Prostate gland (tissue), 2 donors: ENCODE measurements around the gene UBE2D4. TPM values are rescaled to one million over a fixed set of nuclear protein-coding genes. Genes with fewer than 3 reads are reported as not detected.

Experiments used
- DNase-seq: peaks from one replicate; pipeline ENCODE4 v3.0.0-alpha.2; 2019; ENCODE audit warnings: low spot score
- H3K27ac ChIP-seq, 2 donors: fragments of 200-600 bp; sonication (generic); 2 replicates each; pipeline ENCODE4 v1.5.1; 2017 to 2019
- H3K27me3 ChIP-seq: fragments of 200-600 bp; sonication (generic); replicated peaks from 2 replicates; pipeline ENCODE4 v1.5.1; 2019; ENCODE audit not compliant: insufficient read depth
- H3K36me3 ChIP-seq, 2 donors: fragments of 200-600 bp; sonication (generic); 1 replicate in 1 of 2; 2 replicates in 1 of 2; pipeline versions ENCODE4 v1.5.1 to v1.8.1; 2017 to 2019
- H3K4me1 ChIP-seq: fragments of 200-600 bp; sonication (generic); replicated peaks from 2 replicates; pipeline ENCODE4 v1.5.1; 2019
- H3K4me3 ChIP-seq, 2 donors: fragments of 200-600 bp; sonication (generic); 2 replicates each; pipeline ENCODE4 v1.5.1; 2017 to 2019
- H3K9me3 ChIP-seq: fragments of 200-600 bp; sonication (generic); 2 replicates; pipeline ENCODE4 v1.5.1; 2017
- POLR2A ChIP-seq: fragments of 450-650 bp; IDR thresholded peaks from one replicate; pipeline ENCODE4 v1.6.1; 2016; ENCODE audit warnings: antibody characterized with exemption, mild to moderate bottlenecking
- POLR2AphosphoS5 ChIP-seq: sonication (generic); formaldehyde crosslinking; IDR thresholded peaks from one replicate; pipeline ENCODE4 v1.6.1; 2017; ENCODE audit warnings: antibody characterized with exemption
- WGBS: methylation state at CpG from one replicate; pipeline ENCODE4 v1.1.5; 2018; 5-methylcytosine and 5-hydroxymethylcytosine counted together
- intact Hi-C: fragments of 100-400 bp; cut with DNase I; formaldehyde crosslinking; loops from one replicate; pipeline ENCODE4 v1.14.2; 2022
- total RNA-seq, 2 donors: library from RNA; depleted of rRNA; stranded (reverse); fragments of >200 nt; gene quantifications; one replicate each; pipeline ENCODE4 v1.1.0, GENCODE V29; 2016
- TF ChIP-seq, protein P1 (sequence below), 4 experiments: fragments of 200-600 bp in 2 of 4; fragments of 450-650 bp in 2 of 4; sonication (generic) in 2 of 4; IDR thresholded peaks; 1 replicate in 3 of 4; 2 replicates in 1 of 4; pipeline ENCODE4 v1.5.1; 2016 to 2019; ENCODE audit warnings: antibody characterized with exemption in 4 of 4, mild to moderate bottlenecking in 2 of 4, moderate library complexity in 2 of 4

Gene UBE2D4
- total RNA-seq, 2 donors from 2014 or later, result 17.3 to 22.0 TPM

DNA sequence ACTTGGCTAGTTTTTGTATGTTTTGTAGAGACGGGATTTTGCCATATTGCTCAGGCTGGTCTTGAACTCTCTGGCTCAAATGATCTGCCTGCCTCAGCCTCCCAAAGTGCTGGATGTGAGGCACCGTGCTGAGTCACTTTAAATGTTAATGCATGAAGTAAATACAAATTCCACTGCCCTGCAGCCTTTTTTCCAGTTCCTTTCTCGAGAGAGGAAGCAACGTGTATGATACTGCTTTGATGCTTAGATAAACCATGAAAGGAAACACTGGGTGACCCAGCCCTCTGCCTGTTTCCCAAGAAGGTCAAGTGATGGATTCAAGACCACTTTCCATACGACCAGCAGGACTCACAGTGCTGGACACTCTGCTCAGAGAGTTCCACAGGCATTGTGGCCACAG lies 45.6 kb upstream of the UBE2D4 start:
- WGBS, result 71% methylated on average over 5 of the region's 5 CpGs
- Histone ChIP-seq H3K27me3 (no peaks in the 10 kb centered on the region), H3K27ac (no peak overlapping the region), H3K4me3 (no peak overlapping the region), H3K36me3 (peaks cover 5 to 17% of the 10 kb centered on the region in 2 donors), H3K9me3 (no peaks in the 10 kb centered on the region), H3K4me1 (peaks cover 3% of the 10 kb centered on the region)
- no peak for DNase-seq
- intact Hi-C loops, result no loop called here
- no peak for TF ChIP-seq POLR2AphosphoS5
- TF ChIP-seq POLR2A, result no peak
- TF ChIP-seq, protein P1, sequence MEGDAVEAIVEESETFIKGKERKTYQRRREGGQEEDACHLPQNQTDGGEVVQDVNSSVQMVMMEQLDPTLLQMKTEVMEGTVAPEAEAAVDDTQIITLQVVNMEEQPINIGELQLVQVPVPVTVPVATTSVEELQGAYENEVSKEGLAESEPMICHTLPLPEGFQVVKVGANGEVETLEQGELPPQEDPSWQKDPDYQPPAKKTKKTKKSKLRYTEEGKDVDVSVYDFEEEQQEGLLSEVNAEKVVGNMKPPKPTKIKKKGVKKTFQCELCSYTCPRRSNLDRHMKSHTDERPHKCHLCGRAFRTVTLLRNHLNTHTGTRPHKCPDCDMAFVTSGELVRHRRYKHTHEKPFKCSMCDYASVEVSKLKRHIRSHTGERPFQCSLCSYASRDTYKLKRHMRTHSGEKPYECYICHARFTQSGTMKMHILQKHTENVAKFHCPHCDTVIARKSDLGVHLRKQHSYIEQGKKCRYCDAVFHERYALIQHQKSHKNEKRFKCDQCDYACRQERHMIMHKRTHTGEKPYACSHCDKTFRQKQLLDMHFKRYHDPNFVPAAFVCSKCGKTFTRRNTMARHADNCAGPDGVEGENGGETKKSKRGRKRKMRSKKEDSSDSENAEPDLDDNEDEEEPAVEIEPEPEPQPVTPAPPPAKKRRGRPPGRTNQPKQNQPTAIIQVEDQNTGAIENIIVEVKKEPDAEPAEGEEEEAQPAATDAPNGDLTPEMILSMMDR (IDR thresholded peaks at IDR 0.05), result no peak

DNA sequence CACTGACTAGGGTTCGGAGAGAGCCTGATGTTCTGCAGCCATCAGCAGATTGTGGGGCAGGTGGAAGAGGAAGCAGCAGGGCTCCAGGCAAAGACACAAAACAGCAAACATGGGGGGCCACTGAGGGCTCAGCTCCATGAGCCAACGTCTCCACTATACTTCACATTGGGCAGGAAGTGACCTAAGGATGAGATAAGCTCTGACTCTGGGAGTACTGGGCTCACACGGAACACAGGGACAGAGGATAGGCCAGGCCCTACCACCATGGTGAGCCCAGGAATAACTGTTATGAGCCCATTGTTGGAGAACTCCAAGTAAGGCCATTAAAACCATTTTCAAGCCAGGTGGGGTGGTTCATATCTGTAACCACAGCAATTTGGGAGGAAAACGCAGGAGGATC lies 42.0 kb upstream of the UBE2D4 start:
- intact Hi-C loops, result no loop called here
- no peaks in the 10 kb centered on the region for H3K27me3 ChIP-seq
- no peak for TF ChIP-seq POLR2AphosphoS5
- TF ChIP-seq, protein P1 (IDR thresholded peaks at IDR 0.05), result no peak
- no peak for TF ChIP-seq POLR2A
- H3K36me3 ChIP-seq, result peaks cover 5 to 12% of the 10 kb centered on the region in 2 donors
- WGBS, result 89% methylated on average over 4 of the region's 4 CpGs
- H3K4me3 ChIP-seq, result no peak overlapping the region
- no peak for DNase-seq
- no peak overlapping the region for H3K27ac ChIP-seq
- H3K9me3 ChIP-seq, result no peaks in the 10 kb centered on the region
- peaks cover 2% of the 10 kb centered on the region for H3K4me1 ChIP-seq

DNA sequence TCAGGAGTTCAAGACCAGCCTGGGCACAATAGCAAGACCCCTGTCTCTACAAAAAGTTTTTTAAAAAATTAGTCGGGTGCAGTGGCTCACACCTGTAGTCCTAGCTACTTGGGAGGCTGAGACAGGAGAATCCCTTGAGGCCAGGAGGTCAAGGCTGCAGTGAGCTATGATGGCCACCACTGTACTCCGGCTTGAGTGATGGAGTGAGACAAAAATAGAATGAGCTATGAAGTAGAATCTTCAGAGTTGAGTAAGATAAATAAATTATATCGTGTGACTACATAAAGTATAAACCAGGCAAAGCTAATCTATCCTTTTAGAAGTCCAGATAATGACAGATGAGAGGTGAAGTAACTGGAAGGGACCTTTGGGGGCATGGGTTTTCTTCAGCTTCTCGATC lies 41.6 kb upstream of the UBE2D4 start:
- Histone ChIP-seq H3K9me3 (no peaks in the 10 kb centered on the region), H3K36me3 (peaks cover 5 to 12% of the 10 kb centered on the region in 2 donors), H3K27ac (no peak overlapping the region), H3K4me3 (no peak overlapping the region), H3K4me1 (no peaks in the 10 kb centered on the region), H3K27me3 (no peaks in the 10 kb centered on the region)
- DNase-seq, result no peak
- WGBS, result 90% methylated on average over 4 of the region's 4 CpGs
- intact Hi-C loops, result no loop called here
- TF ChIP-seq POLR2AphosphoS5 (no peak), POLR2A (no peak)
- TF ChIP-seq, protein P1 (IDR thresholded peaks at IDR 0.05), result no peak

DNA sequence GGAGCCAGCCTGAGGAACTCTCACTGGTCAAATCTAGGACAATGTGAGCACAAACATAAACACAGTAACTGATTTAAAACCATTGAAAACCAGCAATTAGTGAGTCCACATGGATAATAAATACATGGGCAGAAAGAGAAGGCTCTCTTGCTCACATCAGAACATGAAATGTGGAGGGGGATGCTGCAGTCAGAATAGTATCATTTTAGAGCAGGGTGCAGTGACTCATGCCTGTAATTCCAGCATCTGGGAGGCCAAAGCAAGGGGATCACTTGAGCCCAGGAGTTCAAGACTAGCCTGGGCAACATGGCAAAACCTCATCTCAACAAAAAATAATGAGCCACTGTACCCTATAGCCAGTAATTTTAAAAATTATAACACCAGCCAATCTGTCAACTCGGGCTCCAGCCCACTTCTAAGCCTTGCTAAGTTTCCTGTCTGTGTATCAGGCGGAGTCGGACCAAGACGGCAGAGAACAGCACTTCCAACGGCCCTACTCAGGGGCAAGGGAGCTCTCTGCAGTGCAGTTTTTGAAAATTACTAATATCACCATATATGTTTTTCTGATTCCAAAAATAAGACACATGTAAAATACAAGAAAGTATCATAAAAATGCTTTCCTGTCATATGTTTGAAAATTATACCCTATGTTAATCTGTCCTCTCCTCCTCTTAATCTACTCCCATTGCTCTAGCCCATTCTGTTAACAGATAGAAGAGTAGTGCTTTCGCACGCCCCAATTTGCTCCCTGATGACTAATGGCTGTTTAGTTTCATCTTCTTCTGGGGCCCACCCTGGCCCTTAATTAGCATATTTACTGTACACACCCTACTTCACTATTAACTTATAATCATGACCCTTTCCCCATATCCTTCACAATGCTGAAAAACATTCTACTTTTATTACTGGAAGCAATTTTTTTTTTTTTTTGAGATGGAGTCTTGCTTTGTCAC lies 37.0 kb upstream of the UBE2D4 start:
- intact Hi-C loops, result no loop called here
- H3K4me3 ChIP-seq, result no peak overlapping the region
- no peak for DNase-seq
- peaks cover 5% of the 10 kb centered on the region for H3K4me1 ChIP-seq
- no peak for TF ChIP-seq POLR2A
- no peak for TF ChIP-seq POLR2AphosphoS5
- TF ChIP-seq, protein P1 (IDR thresholded peaks at IDR 0.05), result no peak
- no peaks in the 10 kb centered on the region for H3K27me3 ChIP-seq
- peaks cover 0 to 12% of the 10 kb centered on the region in 2 donors for H3K36me3 ChIP-seq
- no peaks in the 10 kb centered on the region for H3K9me3 ChIP-seq
- WGBS, result 86% methylated on average over 7 of the region's 7 CpGs
- H3K27ac ChIP-seq, result no peak overlapping the region

DNA sequence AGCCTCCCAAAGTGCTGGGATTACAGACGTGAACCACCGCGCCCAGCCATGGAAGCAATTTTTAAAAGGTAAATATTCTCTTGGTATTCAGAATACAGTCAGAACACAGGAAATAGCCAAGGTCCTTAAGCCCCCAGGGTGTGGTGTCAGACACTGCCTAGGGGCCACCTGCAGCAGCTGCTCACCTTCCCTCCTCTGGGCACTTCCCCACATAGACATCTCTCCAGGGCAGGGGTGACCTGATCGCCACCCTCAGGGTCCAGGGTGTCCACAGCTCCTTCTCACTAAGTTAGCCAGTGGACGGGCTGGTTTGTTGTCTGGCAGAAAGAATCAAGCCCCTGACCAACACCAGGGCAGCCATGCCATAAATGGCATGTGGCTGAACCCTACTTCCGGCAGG lies 35.8 kb upstream of the UBE2D4 start:
- no peak for DNase-seq
- H3K27me3 ChIP-seq, result no peaks in the 10 kb centered on the region
- H3K9me3 ChIP-seq, result no peaks in the 10 kb centered on the region
- intact Hi-C loops, result no loop called here
- H3K36me3 ChIP-seq, result peaks cover 0 to 12% of the 10 kb centered on the region in 2 donors
- H3K4me3 ChIP-seq, result no peak overlapping the region
- H3K4me1 ChIP-seq, result peaks cover 5% of the 10 kb centered on the region
- H3K27ac ChIP-seq, result peak overlapping the region in 1 of 2 donors; percentile 70
- 94% methylated on average over 6 of the region's 6 CpGs for WGBS
- TF ChIP-seq, protein P1 (IDR thresholded peaks at IDR 0.05), result no peak
- TF ChIP-seq POLR2A, result no peak
- no peak for TF ChIP-seq POLR2AphosphoS5
